NCI-H526 (cell line): ENCODE measurements around the gene ENTPD8.
A peak's percentile ranks its signal among the peaks of the same experiment; 100 is the strongest.
"Not testable (repeated sequence)": the region's sequence is repeated elsewhere in the genome, so short reads cannot be mapped to it uniquely, and the experiment has no call there.

Experiments used
- DNase-seq, 2 experiments: peaks; one replicate each; lab custom pipeline; 2025; lab: John Stamatoyannopoulos, UW

Gene ENTPD8

DNA sequence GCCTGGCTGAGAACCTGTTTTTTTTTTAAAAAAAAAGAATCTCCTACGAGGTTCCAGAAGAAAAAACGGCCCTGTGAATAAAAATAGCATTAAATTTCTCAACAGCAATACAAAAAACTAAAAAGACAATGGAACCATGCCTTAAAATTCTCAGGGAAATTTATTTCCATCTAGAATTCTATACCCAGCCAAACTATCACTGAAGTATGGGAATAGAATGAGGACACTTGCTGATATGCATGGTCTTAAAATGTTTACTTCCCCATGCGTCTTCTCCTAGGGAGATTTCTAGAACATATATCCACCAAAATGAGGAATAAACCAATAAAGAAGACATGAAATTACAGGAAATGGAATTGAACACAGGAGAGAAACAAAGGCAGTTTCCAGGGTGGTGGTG lies 34.5 kb upstream of the ENTPD8 start:
- no peak for DNase-seq

- DNase-seq, result no peak
These were observed 33.1 kb upstream of the ENTPD8 start for GRCh38 chr9:137474271-137474670.

DNA sequence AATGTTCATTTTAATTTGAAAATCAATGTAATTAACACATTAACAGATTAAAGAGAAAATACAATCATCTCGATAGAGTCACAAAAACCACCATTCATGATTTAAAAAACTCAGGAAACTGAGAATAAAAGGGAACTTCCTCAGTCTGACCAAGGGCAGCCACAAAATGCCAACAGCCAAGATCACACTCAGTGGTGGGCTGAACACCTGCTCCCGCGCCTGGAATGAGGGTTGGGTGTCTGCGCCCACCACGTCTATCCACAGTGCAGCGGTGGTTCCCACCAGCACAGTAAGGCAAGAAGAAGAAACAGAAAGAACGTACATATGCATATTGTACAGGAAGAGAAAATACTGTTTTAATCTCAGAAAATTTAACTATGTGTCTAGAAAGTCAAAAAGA lies 29.6 kb upstream of the ENTPD8 start:
- DNase-seq, result no peak

GRCh38 chr9:137467896-137468295 lies 26.7 kb upstream of the ENTPD8 start:
- no peak for DNase-seq

DNA sequence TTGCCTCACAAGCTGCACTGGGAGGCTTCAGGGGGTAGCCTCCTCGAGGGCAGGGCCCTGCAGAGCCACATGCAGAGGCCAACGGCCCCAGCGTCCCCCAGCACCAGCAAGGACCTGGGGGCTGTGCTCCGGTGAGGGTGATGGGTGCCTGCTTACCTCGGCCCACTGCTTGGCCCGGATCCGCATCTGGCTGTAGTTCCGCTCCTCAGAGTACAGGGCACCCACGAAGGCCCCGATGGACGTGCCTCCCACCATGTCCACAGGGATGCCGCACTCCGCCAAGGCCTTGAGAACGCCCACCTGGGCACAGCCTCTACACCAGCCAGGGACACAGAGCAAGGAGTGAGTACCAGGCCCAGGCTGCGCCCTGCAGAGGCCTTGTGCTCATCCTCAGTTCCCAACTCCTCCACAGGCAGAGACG lies 26.0 kb upstream of the ENTPD8 start:
- no peak for DNase-seq

DNA sequence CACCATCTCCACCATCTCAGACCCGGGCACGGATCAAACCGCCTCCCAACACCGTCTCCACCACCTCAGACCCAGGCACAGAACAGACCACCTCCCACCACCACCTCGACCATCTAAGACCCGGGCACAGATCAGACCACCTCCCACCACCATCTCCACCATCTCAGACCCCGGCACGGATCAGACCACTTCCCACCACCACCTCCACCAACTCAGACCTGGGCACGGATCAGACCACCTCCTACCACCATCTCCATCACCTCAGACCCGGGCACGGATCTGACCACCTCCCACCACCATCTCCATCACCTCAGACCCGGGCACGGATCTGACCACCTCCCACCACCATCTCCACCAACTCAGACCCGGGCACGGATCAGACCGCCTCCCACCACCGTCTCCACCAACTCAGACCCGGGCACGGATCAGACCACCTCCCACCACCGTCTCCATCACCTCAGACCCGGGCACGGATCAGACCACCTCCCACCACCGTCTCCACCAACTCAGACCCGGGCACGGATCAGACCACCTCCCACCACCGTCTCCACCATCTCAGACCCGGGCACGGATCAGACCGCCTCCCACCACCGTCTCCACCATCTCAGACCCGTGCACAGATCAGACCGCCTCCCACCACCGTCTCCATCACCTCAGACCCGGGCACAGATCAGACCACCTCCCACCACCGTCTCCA lies 25.4 kb upstream of the ENTPD8 start:
- not testable (repeated sequence) for DNase-seq

GRCh38 chr9:137465720-137466388 lies 24.7 kb upstream of the ENTPD8 start:
- DNase-seq, result no peak

DNA sequence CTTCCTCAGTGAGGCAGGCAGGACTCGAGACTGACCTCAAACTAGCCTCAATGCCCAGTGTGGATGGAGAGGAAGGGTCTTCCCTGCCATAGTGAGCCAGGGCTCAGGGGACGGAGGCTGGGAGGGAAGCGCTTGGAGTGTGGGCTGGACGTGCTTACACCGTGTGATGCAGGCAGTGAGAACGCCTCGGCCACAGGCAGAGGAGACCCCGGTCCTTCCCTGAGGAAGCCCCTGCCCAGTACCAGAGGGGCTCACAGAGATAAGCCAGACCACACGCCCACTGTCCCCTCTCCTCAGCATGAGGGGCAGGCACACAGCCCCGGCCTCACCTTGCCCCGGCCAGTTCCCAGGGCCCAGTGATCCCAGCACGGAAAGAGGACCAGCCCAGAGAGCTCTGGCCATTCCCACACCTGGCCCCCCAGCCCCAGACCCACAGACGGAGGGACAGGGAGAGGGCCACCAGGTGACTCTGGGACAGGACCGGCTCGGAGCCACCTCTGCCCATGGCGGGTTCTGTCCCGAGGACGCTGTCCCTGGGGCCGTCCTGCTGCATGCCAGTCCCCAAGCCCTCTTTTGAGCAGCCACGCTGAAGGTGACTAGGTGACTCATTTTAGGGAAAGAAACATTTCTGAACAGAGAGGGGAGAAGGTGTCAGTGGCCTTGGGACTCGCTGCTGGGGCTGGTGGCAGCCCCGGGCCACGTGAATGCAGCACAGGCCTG lies 24.0 kb upstream of the ENTPD8 start:
- DNase-seq, result no peak

GRCh38 chr9:137464291-137464999 lies 23.3 kb upstream of the ENTPD8 start:
- DNase-seq, result no peak

- DNase-seq, result no peak
These were observed 22.8 kb upstream of the ENTPD8 start for GRCh38 chr9:137463931-137464290.

DNA sequence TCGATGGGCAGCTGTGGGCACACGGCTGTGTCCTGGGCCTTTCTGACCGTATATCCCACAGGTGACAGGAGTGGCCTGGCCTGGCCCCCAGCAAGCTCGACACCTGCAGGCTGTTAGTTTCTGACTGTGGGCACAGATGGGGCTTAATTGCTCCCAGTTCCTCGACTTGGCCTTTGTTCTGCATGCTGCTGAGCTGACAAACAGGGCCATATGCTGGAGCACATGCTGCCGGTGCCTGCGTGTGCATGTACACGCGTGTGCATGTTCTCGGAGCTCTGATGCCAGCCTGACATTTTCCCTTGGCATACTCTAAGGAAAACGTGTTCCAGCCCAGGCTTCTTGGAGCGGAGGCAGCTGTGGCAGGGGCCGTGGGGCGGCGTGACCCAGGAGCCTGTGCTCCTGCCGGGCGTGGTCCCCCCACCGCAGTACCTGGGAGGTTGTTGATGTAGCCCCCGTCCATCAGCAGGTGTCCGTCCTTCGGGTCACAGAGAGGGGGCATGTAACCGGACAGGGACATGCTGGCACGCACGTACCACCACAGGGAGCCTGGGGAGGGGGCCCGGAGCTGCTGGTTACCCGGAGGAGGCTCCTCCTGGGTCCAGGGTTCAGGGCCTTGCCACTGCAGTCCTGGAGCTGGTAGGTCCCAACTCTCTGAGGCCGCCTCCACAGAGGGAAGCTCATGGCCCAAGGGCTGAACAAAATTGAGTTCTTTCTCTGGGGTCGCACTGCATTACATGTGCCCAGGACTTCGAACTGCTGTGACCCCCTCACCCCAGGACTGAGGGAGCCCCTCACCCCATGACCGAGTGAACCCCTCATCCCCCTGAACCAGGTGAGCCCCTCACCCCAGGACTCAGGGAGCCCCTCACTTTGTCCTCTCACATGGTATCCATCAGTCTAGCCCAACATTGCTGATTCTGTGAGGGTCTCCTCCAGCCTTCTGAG lies 22.1 kb upstream of the ENTPD8 start:
- no peak for DNase-seq

GRCh38 chr9:137462396-137462985 lies 21.3 kb upstream of the ENTPD8 start:
- no peak for DNase-seq

DNA sequence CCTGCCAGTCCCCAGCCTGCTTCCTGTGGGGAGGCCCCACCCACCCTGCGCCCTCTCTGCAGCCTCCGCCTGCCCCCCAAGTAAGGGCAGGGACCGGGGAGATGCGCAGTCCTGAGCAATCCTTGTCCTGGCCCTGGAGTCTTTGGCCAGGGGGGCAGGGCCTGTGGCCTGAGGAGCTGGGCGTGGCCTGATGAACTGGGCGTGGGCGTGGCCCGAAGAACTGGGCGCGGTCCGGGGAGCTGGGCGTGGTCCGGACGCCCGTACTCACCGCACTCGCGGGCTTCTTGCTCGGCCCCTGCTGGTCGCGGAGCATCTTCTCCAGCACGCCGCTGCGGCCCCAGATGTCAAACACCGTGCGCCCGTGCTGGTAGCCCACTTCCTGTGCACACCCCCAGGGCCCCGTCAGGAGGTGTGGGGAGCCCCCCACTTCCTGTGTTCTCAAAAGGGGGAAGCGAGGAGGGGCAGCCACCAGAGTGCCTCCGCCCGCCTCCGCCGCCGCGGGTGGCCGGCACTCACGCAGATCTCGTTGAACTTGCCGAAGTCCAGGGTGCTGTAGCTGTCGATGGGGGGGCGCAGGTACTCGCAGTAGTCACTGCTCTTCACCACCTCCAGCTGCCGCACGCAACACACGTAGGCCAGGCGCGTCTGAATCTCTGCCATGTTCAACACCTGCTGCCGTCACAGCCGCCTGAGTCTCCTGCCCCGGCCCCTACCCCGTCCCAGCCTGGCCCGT lies 20.7 kb upstream of the ENTPD8 start:
- DNase-seq, result peak in 1 of 2 experiments; percentile 10

GRCh38 chr9:137461316-137461662 lies 20.1 kb upstream of the ENTPD8 start:
- DNase-seq, result no peak

DNA sequence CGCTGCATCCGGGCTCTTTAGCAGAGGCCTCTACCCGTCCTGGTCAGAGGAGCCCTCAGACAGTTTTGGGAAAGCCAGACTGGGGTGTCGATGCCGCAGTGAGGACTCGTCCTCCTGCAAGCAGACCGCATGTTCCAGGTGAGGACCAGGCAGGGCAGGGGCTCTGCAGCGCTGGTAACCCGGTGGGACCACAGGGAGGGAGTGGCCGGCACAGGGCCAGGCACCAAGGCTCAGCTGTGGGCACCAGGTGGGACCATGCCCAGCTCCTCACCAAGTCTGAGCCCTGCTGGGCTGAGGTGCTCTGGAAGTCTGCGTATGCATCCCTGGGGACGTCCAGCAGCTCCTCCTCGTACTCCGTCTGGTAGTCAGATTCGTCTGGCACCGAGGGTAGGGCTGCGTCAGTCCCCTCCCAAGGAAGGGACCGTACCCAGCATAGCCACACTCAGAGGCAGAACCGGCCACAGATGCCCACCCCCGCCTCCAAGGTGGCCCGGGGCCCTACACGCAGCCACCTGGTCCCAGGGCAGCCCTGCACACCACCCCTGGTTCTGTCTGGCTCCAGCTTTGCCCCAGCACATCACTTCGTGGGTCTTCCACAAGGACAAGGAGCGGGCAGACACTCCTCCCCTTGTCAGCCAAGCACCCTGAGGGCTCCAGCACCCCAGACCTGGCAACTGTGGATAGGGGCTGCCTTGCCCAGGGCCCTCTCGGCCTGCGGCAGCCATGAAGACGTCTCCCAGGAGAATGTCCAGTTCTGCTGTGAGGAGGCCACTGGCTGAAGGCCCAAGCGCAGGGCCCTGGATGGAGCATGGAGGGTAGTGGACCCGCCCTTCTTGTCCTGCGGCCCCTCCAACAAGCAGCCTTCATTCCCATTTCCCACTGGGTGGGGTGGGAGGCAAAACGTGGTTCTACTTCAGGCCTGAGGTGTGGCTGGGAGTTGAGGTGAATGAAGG lies 19.5 kb upstream of the ENTPD8 start:
- DNase-seq, result no peak

DNA sequence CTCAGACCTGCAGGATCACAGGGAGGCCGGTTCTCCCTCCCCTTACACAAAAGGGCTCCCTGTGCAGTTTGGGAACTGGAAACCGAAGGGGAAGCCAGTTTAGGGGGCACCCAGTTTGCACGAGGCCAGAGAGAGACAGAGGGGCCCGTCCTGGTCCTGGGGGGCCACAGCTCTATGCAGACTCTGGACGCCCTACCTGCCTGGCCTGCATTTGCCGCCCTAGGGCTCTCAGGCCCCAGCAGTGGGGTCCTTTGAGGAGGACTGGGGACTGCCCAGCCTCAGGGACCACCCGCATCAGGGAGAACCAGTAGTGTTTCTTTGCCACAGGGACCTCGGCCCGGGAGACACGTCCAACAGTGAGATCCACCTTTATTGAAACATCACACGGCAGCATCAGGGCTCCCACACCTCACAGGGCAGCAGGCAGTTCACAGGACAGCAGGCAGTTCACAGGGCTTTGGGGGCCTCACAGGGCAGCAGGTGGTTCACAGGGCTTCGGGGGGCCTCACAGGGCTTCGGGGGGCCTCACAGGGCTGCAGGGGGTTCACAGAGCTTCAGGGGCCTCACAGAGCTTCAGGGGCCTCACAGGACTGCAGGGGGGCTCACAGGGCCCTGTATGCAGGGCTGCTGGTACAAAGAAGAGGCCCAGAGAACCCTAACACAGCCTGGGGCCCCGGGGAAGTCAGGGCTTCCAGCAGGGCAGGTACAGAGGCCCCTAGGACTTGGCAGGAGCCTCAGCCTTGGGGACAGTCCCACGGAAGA lies 18.6 kb upstream of the ENTPD8 start:
- no peak for DNase-seq

DNA sequence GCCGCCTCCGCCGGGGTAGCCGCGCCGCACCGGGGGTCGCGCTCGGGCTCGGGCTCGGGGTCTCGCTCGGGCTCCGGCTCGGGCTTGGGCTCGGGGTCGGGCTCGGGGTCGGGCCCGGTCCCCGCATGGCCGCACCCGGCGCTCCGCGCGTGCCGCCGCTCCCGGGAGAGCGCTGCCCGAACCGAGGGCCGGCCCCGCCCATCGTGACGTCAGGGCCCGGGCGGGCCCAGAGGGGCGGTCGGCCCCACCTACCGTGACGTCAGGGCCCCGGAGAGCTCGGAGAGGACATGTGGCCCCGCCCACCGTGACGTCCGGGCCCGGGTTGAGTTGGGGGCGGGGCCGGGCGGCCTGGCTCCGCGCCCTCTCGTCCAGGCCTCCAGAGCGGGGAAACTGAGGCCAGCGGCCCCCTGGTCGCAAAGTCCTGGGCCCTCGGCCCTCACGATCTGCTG lies 18.0 kb upstream of the ENTPD8 start, which contains the start of gene NSMF:
TSS of gene NSMF (minus strand) at position 183 of the 449 bp plus-strand sequence. CDS start 232 bp downstream, outside the sequence.
- peak in 1 of 2 experiments; percentile 83 for DNase-seq
